ENCODE results near the gene IFI35. TPM values are rescaled to one million over a fixed set of nuclear protein-coding genes. Genes with fewer than 3 reads are reported as not detected.

IFI35 gene
- total and polyA plus RNA-seq, 2 of the 8 experiments (the other 6 are each of a cell fraction or from before 2014, with no cell fraction given) = 2.5 to 4.7 TPM

DNA sequence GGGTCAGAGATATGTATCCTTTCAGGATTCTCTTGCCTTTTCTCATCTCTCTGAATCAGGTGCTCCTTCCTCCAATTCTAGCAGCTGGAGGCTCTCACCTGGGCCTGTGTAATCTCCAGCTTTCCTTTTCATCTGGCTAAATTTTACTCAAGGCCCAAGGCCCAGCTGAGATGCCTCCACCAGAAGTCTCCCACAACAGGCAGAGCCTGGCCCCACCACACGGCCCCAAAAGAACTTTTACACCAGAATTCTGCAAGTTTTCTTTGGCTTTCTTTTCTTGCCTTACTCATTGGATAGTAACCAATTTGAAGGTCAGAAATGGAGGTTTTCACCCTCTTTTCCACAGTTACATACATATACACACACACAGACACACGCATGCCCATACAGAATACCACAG, 33.1 kb downstream of the IFI35 start (continued):
- TF ChIP-seq RNF2 (IDR thresholded peaks at IDR 0.05; ENCODE audit: borderline replicate concordance, low read depth, low read length, missing control alignments, poor library complexity, severe bottlenecking) (no peak), KDM1A (IDR thresholded peaks at IDR 0.05; ENCODE audit: borderline replicate concordance, low read length) (no peak), RAD21 (IDR thresholded peaks at IDR 0.05 in 1 of 2, conservative IDR thresholded peaks at IDR 0.05 in 1 of 2; ENCODE audit: low read depth in 2 of 2, low read length in 2 of 2) (no peak), GTF2F1 (IDR thresholded peaks at IDR 0.05; ENCODE audit: borderline replicate concordance, low read depth, low read length) (no peak), TEAD4 (IDR thresholded peaks at IDR 0.05; ENCODE audit: low read depth, low read length) (no peak), TCF12 (IDR thresholded peaks at IDR 0.05; ENCODE audit: low read depth, low read length) (no peak), HDAC6 (IDR thresholded peaks at IDR 0.05; ENCODE audit: low read depth, low read length) (no peak), POLR2AphosphoS5 (IDR thresholded peaks at IDR 0.05; ENCODE audit: low read depth, low read length) (no peak)

All from H1 (cell line).